GM10847 (cell line): ENCODE results near the gene ACTL8.

ENCODE experiments used
- POLR2A ChIP-seq: IDR thresholded peaks from 2 replicates; pipeline ENCODE4 v1.6.1; 2011; ENCODE audit not compliant: insufficient read length; ENCODE audit errors: extremely low read depth

ACTL8 gene

GRCh38 chr1:17755120-17755519, at the start of gene ACTL8:
ACTL8 (plus strand) TSS chr1:17755333; CDS start chr1:17823009, 67,676 bp downstream.
- no peak for TF ChIP-seq POLR2A

GRCh38 chr1:17706445-17706844, 48.7 kb upstream of the ACTL8 start:
- no peak for TF ChIP-seq POLR2A

- no peak for TF ChIP-seq POLR2A
These were observed 45.2 kb upstream of the ACTL8 start for GRCh38 chr1:17709981-17710380.

GRCh38 chr1:17710889-17711576, 44.1 kb upstream of the ACTL8 start:
- TF ChIP-seq POLR2A = no peak

- no peak for TF ChIP-seq POLR2A
These were observed 43.6 kb upstream of the ACTL8 start for GRCh38 chr1:17711577-17711910.

- TF ChIP-seq POLR2A = no peak
These were observed 43.2 kb upstream of the ACTL8 start for GRCh38 chr1:17711941-17712340.

- TF ChIP-seq POLR2A = no peak
These were observed 41.1 kb upstream of the ACTL8 start for GRCh38 chr1:17713993-17714392.

GRCh38 chr1:17717594-17718535, 37.3 kb upstream of the ACTL8 start:
- TF ChIP-seq POLR2A = no peak

- no peak for TF ChIP-seq POLR2A
These were observed 35.3 kb upstream of the ACTL8 start for GRCh38 chr1:17719874-17720273.

GRCh38 chr1:17721444-17721843, 33.7 kb upstream of the ACTL8 start:
- TF ChIP-seq POLR2A = no peak

- TF ChIP-seq POLR2A = no peak
These were observed 31.4 kb upstream of the ACTL8 start for GRCh38 chr1:17723684-17724083.

GRCh38 chr1:17724150-17724549, 31.0 kb upstream of the ACTL8 start:
- TF ChIP-seq POLR2A = no peak

GRCh38 chr1:17725084-17725719, 29.9 kb upstream of the ACTL8 start:
- no peak for TF ChIP-seq POLR2A

- no peak for TF ChIP-seq POLR2A
These were observed 29.1 kb upstream of the ACTL8 start for GRCh38 chr1:17725811-17726582.

- TF ChIP-seq POLR2A = no peak
These were observed 26.9 kb upstream of the ACTL8 start for GRCh38 chr1:17728123-17728712.
